SK-N-SH (cell line): ENCODE data around the gene ANGPTL7. TPM values are rescaled to one million over a fixed set of nuclear protein-coding genes. Genes with fewer than 3 reads are reported as not detected.

Experiments used
- CTCF ChIA-PET: fragments of 300-600, 350-600 bp; formaldehyde crosslinking; extraction: SDS; loops from one replicate; lab custom pipeline; 2021; lab: Yijun Ruan, JAX
- POLR2A ChIA-PET: fragments of 350-600 bp; sonication (Branson Sonifier 250); formaldehyde crosslinking; extraction: SDS; loops from one replicate; lab custom pipeline; 2020; ENCODE audit warnings: antibody characterized with exemption, inconsistent platforms; lab: Yijun Ruan, JAX
- DNase-seq: peaks from one replicate; pipeline ENCODE4 v3.0.0; 2012
- H2AFZ ChIP-seq: fragments of 200-600 bp; sonication (generic); 2 replicates; pipeline ENCODE4 v1.8.1; 2016; ENCODE audit warnings: antibody characterized with exemption, mild to moderate bottlenecking, low read depth
- H3F3A ChIP-seq: fragments of 200-600 bp; sonication (generic); replicated peaks from 2 replicates; pipeline ENCODE3; 2016; ENCODE audit warnings: antibody characterized with exemption, mild to moderate bottlenecking; ENCODE audit not compliant: insufficient read depth
- H3K27ac ChIP-seq, 2 experiments: fragments of 200-500 bp in 1 of 2; fragments of 200-600 bp in 1 of 2; sonication (Bioruptor generic) in 1 of 2; sonication (generic), shearing (Covaris generic) in 1 of 2; 2 replicates each; pipeline versions ENCODE4 v1.5.1 to v1.6.1; 2014 to 2016; ENCODE audit warnings: low read depth in 2 of 2, inconsistent platforms in 1 of 2, low read length in 1 of 2, mild to moderate bottlenecking in 1 of 2, mixed read lengths in 1 of 2
- H3K27me3 ChIP-seq: fragments of 200-600 bp; sonication (generic), shearing (Covaris generic); 2 replicates; pipeline ENCODE4 v1.6.1; 2016; ENCODE audit warnings: mixed run types; ENCODE audit not compliant: insufficient read depth
- H3K36me3 ChIP-seq, 2 experiments: fragments of 200-500 bp in 1 of 2; fragments of 200-600 bp in 1 of 2; sonication (Bioruptor generic) in 1 of 2; sonication (generic) in 1 of 2; replicated peaks in 1 of 2; 2 replicates each; pipeline versions ENCODE3 to v1.5.1; 2014 to 2016; ENCODE audit warnings: low read length in 1 of 2, mild to moderate bottlenecking in 1 of 2; ENCODE audit not compliant: insufficient read depth in 2 of 2, control insufficient read depth in 1 of 2
- H3K4me1 ChIP-seq, 2 experiments: fragments of 200-500 bp in 1 of 2; fragments of 200-600 bp in 1 of 2; sonication (Bioruptor generic) in 1 of 2; sonication (generic), shearing (Covaris generic) in 1 of 2; 2 replicates each; pipeline versions ENCODE4 v1.5.1 to v1.6.1; 2014 to 2016; ENCODE audit warnings: low read depth in 1 of 2, low read length in 1 of 2, mixed run types in 1 of 2; ENCODE audit not compliant: insufficient read depth in 2 of 2, control insufficient read depth in 1 of 2
- H3K4me2 ChIP-seq: fragments of 200-600 bp; sonication (generic), shearing (Covaris generic); 2 replicates; pipeline ENCODE4 v1.6.1; 2017; ENCODE audit warnings: mixed run types
- H3K4me3 ChIP-seq, 2 experiments: fragments of 200-500 bp in 1 of 2; fragments of 200-600 bp in 1 of 2; sonication (Bioruptor generic) in 1 of 2; sonication (generic), shearing (Covaris generic) in 1 of 2; 2 replicates each; pipeline versions ENCODE4 v1.5.1 to v1.8.1; 2014 to 2016; ENCODE audit warnings: low read depth in 2 of 2, inconsistent platforms in 1 of 2, low read length in 1 of 2, mild to moderate bottlenecking in 1 of 2, mixed read lengths in 1 of 2, moderate library complexity in 1 of 2
- H3K79me2 ChIP-seq: fragments of 200-600 bp; sonication (generic); 2 replicates; pipeline ENCODE4 v1.8.1; 2017; ENCODE audit warnings: mild to moderate bottlenecking; ENCODE audit not compliant: insufficient read depth
- H3K9ac ChIP-seq: fragments of 200-600 bp; sonication (generic); 2 replicates; pipeline ENCODE4 v1.6.1; 2017; ENCODE audit warnings: mixed run types
- H3K9me2 ChIP-seq: fragments of 200-600 bp; sonication (generic); 2 replicates; pipeline ENCODE4 v1.6.1; 2017; ENCODE audit warnings: mixed run types
- H3K9me3 ChIP-seq: fragments of 200-600 bp; sonication (generic); 2 replicates; pipeline ENCODE4 v1.6.1; 2017; ENCODE audit warnings: mixed run types, mild to moderate bottlenecking, moderate library complexity
- H4K20me1 ChIP-seq: fragments of 200-600 bp; sonication (generic); 2 replicates; pipeline ENCODE4 v1.6.1; 2017; ENCODE audit warnings: mild to moderate bottlenecking, mixed run types; ENCODE audit not compliant: insufficient read depth
- CHD2 ChIP-seq: fragments of 150-350 bp; IDR thresholded peaks from 2 replicates; pipeline ENCODE4 v1.6.1; 2018; ENCODE audit warnings: low read length; ENCODE audit not compliant: partially characterized antibody
- ELF1 ChIP-seq: IDR thresholded peaks from 2 replicates; pipeline ENCODE4 v1.4.0; 2012
- EP300 ChIP-seq, 2 experiments: IDR thresholded peaks; 2 replicates each; pipeline versions ENCODE4 v1.4.0 to v1.6.1; 2012; ENCODE audit warnings: borderline replicate concordance in 1 of 2, low read depth in 1 of 2, low read length in 1 of 2
- EZH2phosphoT487 ChIP-seq: fragments of 200-600 bp; sonication (generic); IDR thresholded peaks from 2 replicates; pipeline ENCODE4 v1.6.1; 2017; ENCODE audit warnings: low read depth, mixed run types, mild to moderate bottlenecking, antibody characterized with exemption, moderate library complexity, borderline replicate concordance
- FOXJ3 ChIP-seq: sonication (generic); formaldehyde crosslinking; IDR thresholded peaks from 2 replicates; pipeline ENCODE4 v1.5.1; 2020; ENCODE audit warnings: mild to moderate bottlenecking, missing genetic modification reagents
- FOXM1 ChIP-seq: IDR thresholded peaks from 2 replicates; pipeline ENCODE4 v1.4.0; 2012; ENCODE audit warnings: low read depth, mild to moderate bottlenecking
- GATA2 ChIP-seq: sonication (generic); formaldehyde crosslinking; IDR thresholded peaks from 2 replicates; pipeline ENCODE4 v1.5.0; 2020; ENCODE audit warnings: mild to moderate bottlenecking, missing genetic modification reagents
- JUND ChIP-seq: IDR thresholded peaks from 2 replicates; pipeline ENCODE4 v1.4.0; 2012
- MEF2A ChIP-seq: IDR thresholded peaks from 2 replicates; pipeline ENCODE4 v1.4.0; 2012; ENCODE audit warnings: low read depth, borderline replicate concordance
- MXI1 ChIP-seq: IDR thresholded peaks from 2 replicates; pipeline ENCODE4 v1.6.1; 2012; ENCODE audit warnings: mild to moderate bottlenecking, low read depth, low read length, improper control_type of control experiment
- NFIC ChIP-seq: IDR thresholded peaks from 2 replicates; pipeline ENCODE4 v1.4.0; 2012; ENCODE audit warnings: borderline replicate concordance
- POLR2AphosphoS5 ChIP-seq: IDR thresholded peaks from 2 replicates; pipeline ENCODE4 v1.6.1; 2012; ENCODE audit warnings: low read depth, low read length
- RCOR1 ChIP-seq: fragments of 150-350 bp; IDR thresholded peaks from 2 replicates; pipeline ENCODE4 v1.6.1; 2017; ENCODE audit warnings: antibody characterized with exemption, low read length
- RXRA ChIP-seq: IDR thresholded peaks from 2 replicates; pipeline ENCODE4 v1.4.0; 2012; ENCODE audit warnings: low read depth, mild to moderate bottlenecking, borderline replicate concordance
- SIN3A ChIP-seq: IDR thresholded peaks from 2 replicates; pipeline ENCODE4 v1.6.1; 2012; ENCODE audit warnings: low read depth, mild to moderate bottlenecking, low read length, moderate library complexity, borderline replicate concordance
- SMC3 ChIP-seq: IDR thresholded peaks from 2 replicates; pipeline ENCODE4 v1.6.1; 2012; ENCODE audit warnings: low read depth, low read length, improper control_type of control experiment
- TAF1 ChIP-seq: IDR thresholded peaks from 2 replicates; pipeline ENCODE4 v1.6.1; 2012; ENCODE audit warnings: low read depth, mild to moderate bottlenecking, low read length, moderate library complexity, borderline replicate concordance
- TCF12 ChIP-seq: IDR thresholded peaks from 2 replicates; pipeline ENCODE4 v1.4.0; 2012
- TEAD4 ChIP-seq: IDR thresholded peaks from 2 replicates; pipeline ENCODE4 v1.4.0; 2012; ENCODE audit warnings: mild to moderate bottlenecking, borderline replicate concordance; ENCODE audit not compliant: insufficient read depth
- ZBTB33 ChIP-seq: IDR thresholded peaks from 2 replicates; pipeline ENCODE4 v1.4.0; 2012; ENCODE audit warnings: low read depth, borderline replicate concordance
- WGBS: methylation state at CpG from one replicate; pipeline ENCODE4 v1.1.6; 2017; ENCODE audit warnings: low lambda C conversion rate; 5-methylcytosine and 5-hydroxymethylcytosine counted together
- polyA plus RNA-seq, 3 experiments: library from polyadenylated mRNA; depleted of rRNA; stranded (reverse); fragments of >200 nt; gene quantifications; 2 replicates each; pipeline ENCODE4 v1.2.3, GENCODE V29; 2012
- TF ChIP-seq, protein P1 (sequence below): IDR thresholded peaks from 2 replicates; pipeline ENCODE4 v1.4.0; 2012; ENCODE audit warnings: low read depth, borderline replicate concordance
- TF ChIP-seq, protein P2 (sequence below): IDR thresholded peaks from 2 replicates; pipeline ENCODE4 v1.6.1; 2012; ENCODE audit warnings: mild to moderate bottlenecking, low read depth, low read length, moderate library complexity
- TF ChIP-seq, protein P3 (sequence below): IDR thresholded peaks from 2 replicates; pipeline ENCODE4; 2012

ANGPTL7 gene
- polyA plus RNA-seq, 1 of the 3 experiments (the other 2 are of a cell fraction) = 0.08 TPM

- Histone ChIP-seq H3K4me1 (peaks cover 4 to 22% of the 10 kb centered on the region in 2 experiments; a peak in 2 of 4 replicates), H2AFZ (no peak overlapping the region), H3K36me3 (peaks cover 21 to 42% of the 10 kb centered on the region in 2 experiments), H3K27ac (no peak overlapping the region), H3F3A (peaks cover 14% of the 10 kb centered on the region), H4K20me1 (no peaks in the 10 kb centered on the region), H3K4me3 (no peak overlapping the region), H3K9me2 (no peaks in the 10 kb centered on the region), H3K79me2 (no peaks in the 10 kb centered on the region), H3K27me3 (no peaks in the 10 kb centered on the region), H3K9ac (no peak overlapping the region), H3K4me2 (no peak overlapping the region), H3K9me3 (no peaks in the 10 kb centered on the region)
- TF ChIP-seq FOXJ3 (CRISPR knock-in tag) (no peak), SIN3A (no peak), SMC3 (no peak), MXI1 (no peak), TCF12 (no peak), ELF1 (no peak), RXRA (no peak), FOXM1 (no peak), POLR2AphosphoS5 (no peak), TEAD4 (no peak), GATA2 (CRISPR knock-in tag) (no peak)
- TF ChIP-seq, protein P1, sequence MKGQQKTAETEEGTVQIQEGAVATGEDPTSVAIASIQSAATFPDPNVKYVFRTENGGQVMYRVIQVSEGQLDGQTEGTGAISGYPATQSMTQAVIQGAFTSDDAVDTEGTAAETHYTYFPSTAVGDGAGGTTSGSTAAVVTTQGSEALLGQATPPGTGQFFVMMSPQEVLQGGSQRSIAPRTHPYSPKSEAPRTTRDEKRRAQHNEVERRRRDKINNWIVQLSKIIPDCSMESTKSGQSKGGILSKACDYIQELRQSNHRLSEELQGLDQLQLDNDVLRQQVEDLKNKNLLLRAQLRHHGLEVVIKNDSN = no peak
- TF ChIP-seq, protein P2, sequence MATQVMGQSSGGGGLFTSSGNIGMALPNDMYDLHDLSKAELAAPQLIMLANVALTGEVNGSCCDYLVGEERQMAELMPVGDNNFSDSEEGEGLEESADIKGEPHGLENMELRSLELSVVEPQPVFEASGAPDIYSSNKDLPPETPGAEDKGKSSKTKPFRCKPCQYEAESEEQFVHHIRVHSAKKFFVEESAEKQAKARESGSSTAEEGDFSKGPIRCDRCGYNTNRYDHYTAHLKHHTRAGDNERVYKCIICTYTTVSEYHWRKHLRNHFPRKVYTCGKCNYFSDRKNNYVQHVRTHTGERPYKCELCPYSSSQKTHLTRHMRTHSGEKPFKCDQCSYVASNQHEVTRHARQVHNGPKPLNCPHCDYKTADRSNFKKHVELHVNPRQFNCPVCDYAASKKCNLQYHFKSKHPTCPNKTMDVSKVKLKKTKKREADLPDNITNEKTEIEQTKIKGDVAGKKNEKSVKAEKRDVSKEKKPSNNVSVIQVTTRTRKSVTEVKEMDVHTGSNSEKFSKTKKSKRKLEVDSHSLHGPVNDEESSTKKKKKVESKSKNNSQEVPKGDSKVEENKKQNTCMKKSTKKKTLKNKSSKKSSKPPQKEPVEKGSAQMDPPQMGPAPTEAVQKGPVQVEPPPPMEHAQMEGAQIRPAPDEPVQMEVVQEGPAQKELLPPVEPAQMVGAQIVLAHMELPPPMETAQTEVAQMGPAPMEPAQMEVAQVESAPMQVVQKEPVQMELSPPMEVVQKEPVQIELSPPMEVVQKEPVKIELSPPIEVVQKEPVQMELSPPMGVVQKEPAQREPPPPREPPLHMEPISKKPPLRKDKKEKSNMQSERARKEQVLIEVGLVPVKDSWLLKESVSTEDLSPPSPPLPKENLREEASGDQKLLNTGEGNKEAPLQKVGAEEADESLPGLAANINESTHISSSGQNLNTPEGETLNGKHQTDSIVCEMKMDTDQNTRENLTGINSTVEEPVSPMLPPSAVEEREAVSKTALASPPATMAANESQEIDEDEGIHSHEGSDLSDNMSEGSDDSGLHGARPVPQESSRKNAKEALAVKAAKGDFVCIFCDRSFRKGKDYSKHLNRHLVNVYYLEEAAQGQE = no peak
- WGBS = 98% methylated on average over 3 of the region's 3 CpGs
- CTCF ChIA-PET = no interaction called here
- DNase-seq = no peak
- POLR2A ChIA-PET = no interaction called here
Measured at GRCh38 chr1:11150326-11150725, 38.8 kb upstream of the ANGPTL7 start.

- no peaks in the 10 kb centered on the region for H3K79me2 ChIP-seq
- peaks cover 24 to 41% of the 10 kb centered on the region in 2 experiments for H3K36me3 ChIP-seq
- no peaks in the 10 kb centered on the region for H4K20me1 ChIP-seq
- H3K27ac ChIP-seq = no peak overlapping the region
- H3K4me2 ChIP-seq = no peak overlapping the region
- DNase-seq = no peak
- no peak overlapping the region for H3K4me3 ChIP-seq
- H3K9ac ChIP-seq = no peak overlapping the region
- WGBS = 92% methylated on average over 5 of the region's 5 CpGs
- H2AFZ ChIP-seq = no peak overlapping the region
- no peaks in the 10 kb centered on the region for H3K9me3 ChIP-seq
- H3F3A ChIP-seq = peaks cover 14% of the 10 kb centered on the region
- H3K9me2 ChIP-seq = no peaks in the 10 kb centered on the region
- ChIA-PET CTCF (interaction anchor here (1.4 kb wide), 1 partner anchor 113 kb away, joined by 11 read pairs; no protein-coding TSS in a partner anchor), POLR2A (no interaction called here)
- H3K27me3 ChIP-seq = no peaks in the 10 kb centered on the region
- peaks cover 4 to 21% of the 10 kb centered on the region in 2 experiments; a peak in 2 of 4 replicates for H3K4me1 ChIP-seq
- TF ChIP-seq, protein P3, sequence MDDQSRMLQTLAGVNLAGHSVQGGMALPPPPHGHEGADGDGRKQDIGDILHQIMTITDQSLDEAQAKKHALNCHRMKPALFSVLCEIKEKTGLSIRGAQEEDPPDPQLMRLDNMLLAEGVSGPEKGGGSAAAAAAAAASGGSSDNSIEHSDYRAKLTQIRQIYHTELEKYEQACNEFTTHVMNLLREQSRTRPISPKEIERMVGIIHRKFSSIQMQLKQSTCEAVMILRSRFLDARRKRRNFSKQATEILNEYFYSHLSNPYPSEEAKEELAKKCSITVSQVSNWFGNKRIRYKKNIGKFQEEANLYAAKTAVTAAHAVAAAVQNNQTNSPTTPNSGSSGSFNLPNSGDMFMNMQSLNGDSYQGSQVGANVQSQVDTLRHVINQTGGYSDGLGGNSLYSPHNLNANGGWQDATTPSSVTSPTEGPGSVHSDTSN = no peak
- TF ChIP-seq MEF2A (no peak), EP300 (IDR thresholded peaks at IDR 0.05; ENCODE audit: borderline replicate concordance in 1 of 2, low read depth in 1 of 2, low read length in 1 of 2) (no peak), FOXM1 (no peak), ZBTB33 (no peak), CHD2 (no peak), RCOR1 (no peak), EZH2phosphoT487 (no peak), TAF1 (no peak), JUND (no peak), NFIC (no peak), MXI1 (no peak), RXRA (no peak)
Measured at GRCh38 chr1:11151114-11151513, 38.0 kb upstream of the ANGPTL7 start.
